Kidney capillary endothelial cell (primary cell): ENCODE data around the gene STARD8.
A peak's percentile ranks its signal among the peaks of the same experiment; 100 is the strongest.
"Not testable (repeated sequence)": the region's sequence is repeated elsewhere in the genome, so short reads cannot be mapped to it uniquely, and the experiment has no call there.

Experiments used
- DNase-seq: peaks from one replicate; pipeline ENCODE4 v3.0.0-alpha.2; 2018; ENCODE audit warnings: low spot score

The STARD8 gene

GRCh38 chrX:68658530-68658929 is 11.1 kb downstream of the STARD8 start:
- no peak for DNase-seq

- no peak for DNase-seq
These were observed 11.9 kb downstream of the STARD8 start for GRCh38 chrX:68659385-68659784.

- DNase-seq = no peak
These were observed 12.3 kb downstream of the STARD8 start for GRCh38 chrX:68659786-68660185.

DNA sequence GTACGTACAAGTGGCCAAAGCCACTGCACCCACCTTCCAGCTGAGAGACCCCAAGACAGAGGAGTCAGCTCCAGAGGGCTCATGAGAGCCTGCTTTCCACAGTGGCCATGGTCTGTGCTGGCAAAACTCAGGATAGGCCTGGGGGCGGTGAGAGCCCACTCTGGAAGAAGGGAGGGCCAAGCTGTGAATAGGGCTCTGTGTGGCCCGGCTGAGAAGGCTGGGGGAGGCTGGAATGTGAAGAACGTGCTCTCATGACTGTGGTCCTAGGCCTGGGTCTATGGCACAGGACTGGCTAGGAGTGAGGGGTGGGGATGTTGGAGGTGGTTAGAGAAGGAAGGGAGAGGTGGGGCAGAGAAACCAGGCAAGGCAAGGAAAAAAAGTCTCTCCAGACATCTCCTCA is 13.3 kb downstream of the STARD8 start:
- DNase-seq = no peak

- DNase-seq = no peak
These were observed 18.0 kb downstream of the STARD8 start for GRCh38 chrX:68665502-68665901.

GRCh38 chrX:68666580-68666979 is 19.1 kb downstream of the STARD8 start:
- no peak for DNase-seq

- DNase-seq = no peak
These were observed 21.8 kb downstream of the STARD8 start for GRCh38 chrX:68669094-68669860.

- DNase-seq = no peak
These were observed 22.4 kb downstream of the STARD8 start for GRCh38 chrX:68669871-68670270.

GRCh38 chrX:68671221-68671620 is 23.8 kb downstream of the STARD8 start:
- no peak for DNase-seq

GRCh38 chrX:68672581-68673318 is 25.3 kb downstream of the STARD8 start:
- DNase-seq = no peak

DNA sequence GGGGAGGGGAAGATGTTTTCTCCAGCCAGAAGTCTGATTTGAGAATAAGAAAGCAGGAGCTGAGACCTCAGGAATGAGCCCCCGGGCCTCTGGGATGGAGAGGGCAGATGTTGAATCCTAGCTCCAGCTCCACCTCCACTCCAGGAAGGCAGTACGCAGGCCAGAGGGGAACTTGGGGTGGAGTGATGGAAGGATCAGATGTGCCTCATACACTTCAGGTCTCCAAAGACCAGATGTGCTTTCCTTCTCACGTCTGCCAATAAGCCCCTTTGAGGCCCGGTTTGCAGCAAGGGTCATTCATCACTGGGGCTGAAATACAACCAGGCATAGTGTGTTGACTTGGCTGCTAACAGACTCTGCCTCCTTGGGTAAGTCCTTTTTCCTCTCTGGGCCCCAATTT is 28.1 kb downstream of the STARD8 start:
- no peak for DNase-seq

- no peak for DNase-seq
These were observed 28.9 kb downstream of the STARD8 start for GRCh38 chrX:68676335-68676734.

DNA sequence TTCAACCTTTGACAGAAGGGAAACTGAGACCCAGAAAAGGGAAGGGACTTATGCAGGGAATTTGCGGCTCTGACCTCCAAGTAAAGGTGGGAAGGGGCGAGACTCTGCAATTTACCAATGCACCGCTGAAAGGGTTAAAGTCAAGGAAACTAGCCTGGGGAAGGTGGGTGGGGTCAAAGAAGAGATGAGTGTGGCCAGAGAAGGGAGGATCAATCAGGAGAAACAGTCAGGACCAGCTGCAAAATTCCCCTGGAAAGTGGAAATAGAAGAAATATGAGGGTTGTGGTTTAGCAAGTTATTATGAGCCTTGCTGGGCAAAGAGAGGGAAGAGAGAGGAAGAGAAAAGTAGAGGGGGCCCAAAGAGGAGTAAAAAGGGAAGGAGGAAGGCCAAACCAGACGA is 30.5 kb downstream of the STARD8 start:
- DNase-seq = no peak

- no peak for DNase-seq
These were observed 34.0 kb downstream of the STARD8 start for GRCh38 chrX:68681443-68681941.

DNA sequence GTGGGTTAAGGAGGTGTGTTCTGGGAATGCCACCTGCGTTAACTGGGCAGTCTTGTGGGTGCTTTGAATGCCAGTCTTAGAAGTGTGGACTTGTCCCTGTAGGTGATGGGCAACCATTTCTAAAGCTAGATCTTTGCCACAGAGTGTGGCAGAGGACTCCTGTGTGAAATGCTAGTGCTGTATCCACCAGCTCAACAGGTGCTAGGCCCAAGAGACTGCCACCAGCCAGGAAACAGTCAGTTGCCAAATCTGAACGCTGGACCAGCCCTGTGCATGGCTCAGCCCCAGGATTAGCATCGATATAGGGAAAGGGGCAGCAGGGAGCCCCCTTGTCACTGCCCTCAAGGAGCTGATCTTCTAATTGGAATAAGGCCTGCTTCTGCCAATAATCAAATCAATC is 35.3 kb downstream of the STARD8 start:
- no peak for DNase-seq

DNA sequence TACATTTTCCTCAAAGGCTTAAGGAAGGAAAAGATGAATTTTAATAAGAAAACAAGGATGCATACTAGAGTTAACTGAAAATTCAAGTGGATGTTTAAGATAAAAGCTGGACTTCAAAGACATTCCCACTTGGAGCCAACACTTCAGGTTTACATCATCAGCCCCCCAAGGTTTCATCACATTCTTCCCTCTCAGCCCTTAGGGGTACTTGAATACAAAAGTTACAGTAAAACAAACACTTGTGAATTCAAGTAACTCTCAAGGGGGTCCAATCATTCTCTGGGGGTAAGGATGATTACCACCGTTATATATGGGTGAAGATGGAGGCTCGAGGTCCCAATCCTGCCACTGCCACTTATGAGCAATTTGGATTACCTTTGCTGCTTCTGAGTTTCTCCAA is 36.1 kb downstream of the STARD8 start:
- no peak for DNase-seq

DNA sequence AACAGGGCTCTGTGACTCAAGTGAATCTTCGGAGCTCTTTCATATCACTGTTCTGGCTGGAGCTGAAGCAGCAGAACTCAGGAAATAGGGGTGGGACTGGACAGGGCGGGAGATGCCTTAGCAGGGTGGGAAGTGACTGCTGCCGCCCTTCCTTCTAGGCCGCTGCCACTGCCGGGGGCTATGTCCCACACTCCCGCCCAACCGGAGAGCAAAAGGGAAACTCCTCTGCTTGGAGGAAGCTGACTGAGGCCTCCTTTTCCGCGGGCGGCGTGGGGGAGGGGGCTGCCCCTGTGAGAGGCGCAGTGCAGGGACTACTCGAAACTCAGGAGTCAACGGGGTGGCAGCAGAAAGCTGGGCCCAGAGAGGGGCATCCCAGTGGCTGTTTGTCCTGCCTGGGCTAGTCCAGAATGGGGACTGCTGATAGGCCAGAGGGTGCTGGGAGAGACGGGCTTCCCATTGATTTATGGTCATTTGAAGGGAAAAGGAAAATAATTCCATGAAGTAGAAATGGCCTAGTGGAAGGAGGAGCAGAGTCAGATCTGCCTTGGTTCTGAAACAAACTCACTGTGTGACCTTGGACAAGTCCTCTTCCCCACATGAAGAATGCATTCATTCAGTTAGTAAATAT is 36.9 kb downstream of the STARD8 start:
- peak; percentile 56 for DNase-seq

DNA sequence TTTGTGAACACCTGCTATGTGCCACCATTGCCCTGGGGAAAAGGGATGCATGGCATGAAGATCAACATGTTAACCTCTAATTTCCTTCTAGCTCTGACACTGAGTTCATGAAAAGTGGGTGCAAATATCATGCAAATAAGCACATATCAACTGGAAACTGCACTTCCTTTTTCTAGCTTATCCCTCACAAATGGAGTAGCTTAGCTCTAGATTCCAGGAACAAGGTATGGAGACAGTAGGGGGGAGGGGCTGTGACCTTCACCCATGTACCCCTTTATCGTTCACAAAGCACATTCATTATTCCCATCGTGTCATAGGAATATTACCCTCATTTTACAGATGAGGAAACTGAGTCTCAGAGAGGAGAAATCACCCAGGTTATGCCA is 37.4 kb downstream of the STARD8 start:
- no peak for DNase-seq

DNA sequence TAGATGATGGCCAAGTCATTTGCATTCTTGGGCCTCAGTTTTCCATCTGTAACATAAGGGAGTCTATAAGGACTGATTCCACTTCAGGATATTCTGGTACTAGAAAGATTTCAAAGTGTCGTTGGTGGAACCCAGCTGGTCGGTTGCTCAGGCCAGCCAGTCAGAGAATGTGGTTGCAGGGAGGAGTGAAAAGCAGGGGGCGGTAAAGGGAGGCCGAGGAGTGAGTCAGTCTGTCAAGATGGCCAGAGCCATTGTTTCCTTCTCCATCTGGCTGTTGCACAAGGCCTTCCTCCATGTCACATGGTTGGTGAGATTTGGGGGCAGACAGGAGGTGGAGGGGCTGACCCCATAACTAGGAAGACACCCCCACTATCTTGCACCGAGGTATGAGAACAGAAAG is 38.2 kb downstream of the STARD8 start:
- peak; percentile 60 for DNase-seq

DNA sequence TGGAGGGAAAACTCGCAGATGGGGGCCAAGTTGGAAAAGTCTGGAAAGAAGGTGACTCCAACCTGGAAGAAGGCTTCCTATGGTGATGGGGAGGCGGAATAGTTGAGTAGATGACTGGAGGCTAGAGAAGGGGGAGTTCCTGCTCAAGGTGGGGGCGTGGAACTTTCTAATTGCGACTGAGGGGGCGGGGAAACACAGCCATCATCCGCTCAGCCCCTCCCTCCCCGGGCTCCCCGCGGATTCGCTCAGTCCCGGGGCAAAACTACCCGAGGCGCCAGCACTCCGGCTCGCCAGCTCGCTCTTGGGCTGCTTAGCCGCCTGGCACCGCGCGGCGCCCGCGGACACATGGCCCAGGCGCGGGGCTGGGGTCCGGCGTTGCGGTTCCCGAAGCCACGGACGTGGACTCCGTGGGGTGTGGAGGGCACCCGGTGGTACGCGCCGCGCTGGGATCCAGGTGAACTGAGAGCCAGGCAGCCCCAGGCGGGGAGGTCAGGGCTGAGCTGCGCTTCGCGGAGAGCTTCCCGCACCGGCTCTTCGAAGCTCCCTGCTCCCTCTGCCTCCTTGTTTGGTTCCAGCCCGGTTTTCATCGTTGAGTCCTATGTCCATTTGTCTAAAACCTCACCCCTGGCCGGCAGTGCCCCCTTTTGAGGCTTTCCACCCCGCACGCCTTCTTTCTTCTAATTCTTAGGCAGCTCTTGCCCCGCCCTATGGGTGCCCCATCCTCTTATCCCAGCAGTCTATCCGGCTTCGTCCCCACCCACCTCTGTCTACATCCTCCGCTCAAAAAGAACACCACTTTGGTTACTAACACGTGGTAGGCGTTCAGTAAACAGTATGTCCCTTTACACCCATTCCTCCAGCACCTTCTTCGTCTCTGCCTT is 38.9 kb downstream of the STARD8 start:
- DNase-seq = peak; percentile 45

- not testable (repeated sequence) for DNase-seq
These were observed 41.5 kb downstream of the STARD8 start for GRCh38 chrX:68688931-68689330.

DNA sequence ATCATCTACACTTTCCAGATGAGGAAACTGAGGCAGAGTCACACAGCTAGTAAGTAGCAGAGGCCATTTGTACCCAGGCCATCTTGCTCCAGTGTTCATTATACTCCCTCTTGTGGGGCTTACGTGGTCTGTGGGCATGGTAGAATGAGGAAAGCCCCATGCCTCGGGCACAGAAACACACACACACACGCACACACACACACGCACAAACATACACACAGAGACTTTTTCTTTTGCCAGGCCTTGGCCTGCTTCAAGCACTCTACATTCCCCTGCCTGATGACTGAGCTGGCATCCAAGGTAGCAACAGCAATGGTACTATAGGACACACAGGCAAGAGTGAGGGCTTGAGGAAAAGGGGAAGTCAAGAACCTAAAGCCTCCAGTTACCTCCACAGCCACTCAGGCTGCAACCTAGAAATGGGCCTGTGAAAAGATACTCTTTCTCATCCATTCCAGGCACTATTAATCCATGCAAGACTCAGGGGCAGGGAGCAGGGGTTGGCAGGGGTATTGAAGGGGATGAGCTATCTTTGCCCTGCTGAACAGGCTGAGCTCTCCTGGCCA is 43.6 kb downstream of the STARD8 start:
- DNase-seq = no peak
